Fibroblast of villous mesenchyme (primary cell): ENCODE measurements around the gene PARP12. TPM values are rescaled to one million over a fixed set of nuclear protein-coding genes. Genes with fewer than 3 reads are reported as not detected.

Source experiments
- DNase-seq: peaks from one replicate; pipeline ENCODE4 v3.0.0-alpha.2; 2010; ENCODE audit warnings: low read depth
- H3K4me3 ChIP-seq: 2 replicates; pipeline ENCODE4 v1.5.1; 2011; ENCODE audit warnings: low read depth, mild to moderate bottlenecking, low read length
- total RNA-seq: library from RNA; depleted of rRNA; stranded (reverse); fragments of >200 nt; gene quantifications from 2 replicates; pipeline ENCODE4 v1.2.3, GENCODE V29; 2012
- TF ChIP-seq, protein P1 (sequence below): IDR thresholded peaks from 2 replicates; pipeline ENCODE4 v1.5.1; 2012; ENCODE audit warnings: low read depth, mild to moderate bottlenecking, low read length; ENCODE audit not compliant: insufficient read depth

PARP12 gene
- total RNA-seq, 1 donor = 27.2 TPM

DNA sequence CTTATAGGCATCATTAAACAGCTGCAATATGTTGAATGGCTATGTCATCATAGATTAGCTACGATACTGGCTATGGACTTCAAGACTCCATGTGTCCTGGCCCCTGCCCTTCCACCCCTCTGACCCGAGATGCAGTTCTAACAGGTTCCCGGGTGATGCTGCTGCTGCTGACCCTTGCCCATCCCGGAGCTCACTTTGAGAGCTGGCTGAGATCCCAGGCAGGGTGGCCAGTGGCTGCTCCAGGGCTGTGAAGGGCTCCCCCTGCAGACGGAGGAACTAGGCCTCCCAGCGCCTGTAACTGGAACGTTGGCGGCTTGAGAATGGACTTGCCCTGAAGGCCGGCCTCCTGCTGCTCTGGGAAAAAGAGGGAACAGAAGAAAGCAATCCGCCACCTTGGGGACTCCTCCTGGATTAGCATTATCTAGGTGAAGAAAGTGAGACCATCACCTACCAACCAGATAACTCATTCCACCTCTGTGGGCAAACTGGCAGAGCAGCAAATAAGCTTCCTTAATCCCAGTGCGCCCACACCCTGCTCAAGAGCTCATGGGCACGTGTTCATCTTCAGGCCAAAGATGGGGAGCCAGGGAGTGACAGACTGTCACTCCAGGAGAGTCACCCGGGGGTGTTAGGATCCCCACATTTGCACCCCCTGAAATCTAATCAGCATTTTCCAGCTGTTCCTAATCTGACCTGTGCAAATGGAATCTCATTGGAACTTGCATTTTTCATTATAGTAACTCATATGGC is 56.8 kb downstream of the PARP12 start:
- H3K4me3 ChIP-seq = no peak overlapping the region
- TF ChIP-seq, protein P1, sequence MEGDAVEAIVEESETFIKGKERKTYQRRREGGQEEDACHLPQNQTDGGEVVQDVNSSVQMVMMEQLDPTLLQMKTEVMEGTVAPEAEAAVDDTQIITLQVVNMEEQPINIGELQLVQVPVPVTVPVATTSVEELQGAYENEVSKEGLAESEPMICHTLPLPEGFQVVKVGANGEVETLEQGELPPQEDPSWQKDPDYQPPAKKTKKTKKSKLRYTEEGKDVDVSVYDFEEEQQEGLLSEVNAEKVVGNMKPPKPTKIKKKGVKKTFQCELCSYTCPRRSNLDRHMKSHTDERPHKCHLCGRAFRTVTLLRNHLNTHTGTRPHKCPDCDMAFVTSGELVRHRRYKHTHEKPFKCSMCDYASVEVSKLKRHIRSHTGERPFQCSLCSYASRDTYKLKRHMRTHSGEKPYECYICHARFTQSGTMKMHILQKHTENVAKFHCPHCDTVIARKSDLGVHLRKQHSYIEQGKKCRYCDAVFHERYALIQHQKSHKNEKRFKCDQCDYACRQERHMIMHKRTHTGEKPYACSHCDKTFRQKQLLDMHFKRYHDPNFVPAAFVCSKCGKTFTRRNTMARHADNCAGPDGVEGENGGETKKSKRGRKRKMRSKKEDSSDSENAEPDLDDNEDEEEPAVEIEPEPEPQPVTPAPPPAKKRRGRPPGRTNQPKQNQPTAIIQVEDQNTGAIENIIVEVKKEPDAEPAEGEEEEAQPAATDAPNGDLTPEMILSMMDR = peak; percentile 55
- DNase-seq = peak; percentile 42

DNA sequence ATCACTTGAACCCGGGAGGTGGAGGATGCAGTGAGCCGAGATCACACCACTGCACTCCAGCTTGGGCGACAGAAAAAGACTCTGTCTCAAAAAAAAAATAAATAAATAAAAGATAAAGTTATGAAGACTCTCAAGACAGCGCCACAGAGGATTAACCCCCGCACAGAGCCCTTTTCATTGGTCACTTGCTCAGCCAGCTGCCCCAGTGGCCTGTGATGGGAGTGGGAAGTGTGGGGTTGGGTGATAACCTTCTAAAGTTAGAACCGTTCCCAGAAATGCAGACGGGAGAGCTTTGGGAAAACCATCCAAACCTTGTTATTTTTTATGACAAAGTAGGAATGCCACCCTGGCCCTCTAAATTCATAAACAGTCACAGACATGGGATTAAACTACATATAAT is 57.4 kb downstream of the PARP12 start:
- DNase-seq = peak; percentile 42
- TF ChIP-seq, protein P1 = no peak
- H3K4me3 ChIP-seq = no peak overlapping the region

DNA sequence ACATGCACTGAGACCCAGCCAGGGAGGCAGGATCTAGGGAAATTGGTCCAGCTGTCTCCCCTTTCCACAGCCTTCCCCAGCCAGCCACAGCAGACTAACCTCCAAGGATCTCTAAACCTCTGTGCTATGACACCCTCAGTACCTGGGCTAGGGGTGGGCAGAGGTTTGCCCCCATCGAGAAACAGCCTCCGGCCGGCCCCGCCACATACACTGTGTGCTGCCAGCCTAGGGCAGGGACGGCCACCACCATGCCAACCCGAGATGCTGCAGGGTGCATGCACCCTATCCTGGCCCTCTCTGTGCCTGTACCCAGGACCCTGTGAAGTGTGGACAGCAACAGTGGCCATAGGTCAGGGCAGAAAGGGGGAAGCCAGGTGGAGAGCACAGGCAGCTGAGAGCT is 58.1 kb downstream of the PARP12 start:
- DNase-seq = no peak
- H3K4me3 ChIP-seq = no peak overlapping the region
- TF ChIP-seq, protein P1 = no peak

- H3K4me3 ChIP-seq = no peak overlapping the region
- DNase-seq = peak; percentile 71
- TF ChIP-seq, protein P1 = peak; percentile 60
Measured at GRCh38 chr7:140003913-140004382, 58.8 kb downstream of the PARP12 start.

GRCh38 chr7:140000666-140001268 is 62.0 kb downstream of the PARP12 start:
- no peak overlapping the region for H3K4me3 ChIP-seq
- DNase-seq = no peak
- TF ChIP-seq, protein P1 = no peak

DNA sequence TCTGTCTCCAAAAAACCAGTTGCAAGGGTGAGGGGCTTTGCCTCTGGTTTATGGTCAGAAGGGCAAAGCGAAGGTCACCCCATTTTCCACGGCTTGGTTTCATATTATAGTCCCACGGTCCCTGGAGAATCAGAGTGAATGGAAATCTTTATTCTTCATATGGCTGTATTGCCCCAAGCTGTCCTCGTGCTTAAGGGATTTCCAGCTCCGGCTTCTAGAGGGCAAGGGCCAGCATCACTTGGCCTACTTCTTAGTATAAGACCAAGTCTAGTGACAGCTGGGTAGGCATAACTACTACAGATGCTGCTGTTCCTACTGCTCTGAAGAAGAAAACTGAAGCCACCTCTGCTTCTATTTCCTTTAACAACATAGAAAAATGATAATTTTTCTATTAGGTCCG is 63.2 kb downstream of the PARP12 start:
- no peak overlapping the region for H3K4me3 ChIP-seq
- TF ChIP-seq, protein P1 = no peak
- DNase-seq = no peak

DNA sequence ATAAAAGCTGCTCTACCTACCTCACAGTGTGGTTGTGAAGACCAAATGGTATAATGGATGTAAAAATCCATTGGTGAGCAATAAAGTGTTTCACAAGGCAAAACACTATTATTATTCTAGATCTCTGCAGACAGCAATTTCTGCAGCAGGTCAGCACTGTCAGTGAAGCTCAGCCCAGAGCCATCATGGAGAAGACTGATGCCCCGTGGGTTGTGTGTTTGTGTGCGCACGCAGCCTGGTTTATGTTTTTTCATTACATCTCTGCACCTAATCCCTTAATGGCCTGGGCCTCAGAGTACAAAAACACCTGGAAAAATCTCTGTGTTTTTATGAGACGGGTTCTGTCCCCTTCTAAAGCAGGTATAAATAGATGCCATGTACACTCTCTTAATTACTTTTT is 64.2 kb downstream of the PARP12 start:
- no peak overlapping the region for H3K4me3 ChIP-seq
- no peak for DNase-seq
- TF ChIP-seq, protein P1 = no peak
